Fibroblast of gingiva (primary cell): ENCODE data around the gene RGS11.
"Not testable (repeated sequence)": the region's sequence is repeated elsewhere in the genome, so short reads cannot be mapped to it uniquely, and the experiment has no call there.

Source experiments
- DNase-seq: peaks from one replicate; pipeline ENCODE4 v3.0.0-alpha.2; 2011; ENCODE audit warnings: low read depth

RGS11 gene

GRCh38 chr16:280552-280951, 4.8 kb upstream of the RGS11 start, which contains the start of gene ARHGDIG:
Gene ARHGDIG (plus strand): TSS chr16:280591. CDS start chr16:280681, 90 bp downstream.
- DNase-seq = no peak

DNA sequence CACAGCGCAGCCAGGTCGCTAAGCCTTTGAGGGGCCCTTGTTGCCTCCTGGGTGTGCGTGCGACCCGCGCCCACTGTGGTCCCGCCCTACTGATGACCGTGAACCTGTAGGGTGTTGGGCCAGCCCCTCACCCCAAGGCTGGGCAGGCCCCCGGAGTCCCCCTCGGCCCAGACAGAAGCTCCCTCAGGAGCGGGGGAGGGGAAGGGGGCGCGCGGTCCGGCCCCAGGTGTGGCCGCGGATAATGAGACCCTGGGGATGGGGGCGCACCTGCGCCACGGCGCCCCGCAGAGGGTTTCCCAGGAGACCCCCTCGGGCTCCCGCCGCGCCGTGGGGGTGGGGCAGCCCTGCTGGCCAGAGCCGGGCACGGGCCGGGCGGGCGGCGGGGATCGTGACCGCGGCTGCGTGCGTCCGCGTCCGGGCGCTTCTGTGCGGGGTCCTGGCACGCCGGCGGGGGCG, 4.3 kb upstream of the RGS11 start:
- DNase-seq = no peak

DNA sequence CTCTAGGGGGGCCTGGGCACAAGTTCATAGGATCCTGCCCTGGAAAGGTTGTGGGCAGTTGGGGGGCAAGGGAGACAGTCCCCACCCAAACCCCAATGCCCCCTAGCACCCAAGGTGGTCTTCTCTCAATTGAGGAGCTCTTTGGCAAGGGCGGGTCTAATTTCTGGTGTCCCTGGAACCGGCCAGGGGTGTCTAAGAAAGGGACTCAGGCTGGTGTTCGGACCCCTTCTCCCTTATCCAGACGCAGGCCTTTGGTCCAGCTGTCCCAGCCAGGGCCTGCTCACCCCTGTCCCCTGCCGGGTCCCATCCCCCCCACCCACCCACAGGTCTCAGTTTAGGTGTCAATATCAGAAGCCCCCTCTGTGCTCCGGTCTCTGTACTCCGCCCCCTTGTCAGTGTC, 3.8 kb upstream of the RGS11 start:
- DNase-seq = no peak

DNA sequence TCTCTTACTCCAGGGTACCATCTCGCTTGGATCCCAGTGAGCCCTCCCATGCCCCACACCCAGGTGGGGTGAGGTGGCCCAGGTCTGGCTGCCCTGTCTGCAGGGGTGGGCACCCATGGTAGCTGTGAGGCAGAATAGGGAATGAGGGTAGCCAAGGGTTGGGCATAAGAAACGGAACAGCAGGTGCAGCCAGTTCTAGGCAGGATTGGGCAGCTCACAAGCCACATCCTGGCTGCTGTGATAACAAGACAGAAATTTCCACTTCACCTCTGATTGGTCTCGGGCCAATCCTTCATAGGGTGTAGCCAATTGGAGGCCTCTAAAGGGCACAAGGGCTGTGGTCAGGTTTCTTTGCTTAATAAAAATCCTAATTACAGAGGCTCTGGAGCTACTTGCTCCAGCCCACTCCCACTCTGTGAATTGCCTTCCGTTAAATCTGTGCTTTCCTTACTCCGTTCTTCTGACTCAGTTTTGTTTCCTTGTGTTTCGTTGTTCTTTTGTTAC, 3.2 kb upstream of the RGS11 start:
- DNase-seq = no peak

- DNase-seq = no peak
These were observed 808 bp upstream of the RGS11 start for GRCh38 chr16:276426-277077.

DNA sequence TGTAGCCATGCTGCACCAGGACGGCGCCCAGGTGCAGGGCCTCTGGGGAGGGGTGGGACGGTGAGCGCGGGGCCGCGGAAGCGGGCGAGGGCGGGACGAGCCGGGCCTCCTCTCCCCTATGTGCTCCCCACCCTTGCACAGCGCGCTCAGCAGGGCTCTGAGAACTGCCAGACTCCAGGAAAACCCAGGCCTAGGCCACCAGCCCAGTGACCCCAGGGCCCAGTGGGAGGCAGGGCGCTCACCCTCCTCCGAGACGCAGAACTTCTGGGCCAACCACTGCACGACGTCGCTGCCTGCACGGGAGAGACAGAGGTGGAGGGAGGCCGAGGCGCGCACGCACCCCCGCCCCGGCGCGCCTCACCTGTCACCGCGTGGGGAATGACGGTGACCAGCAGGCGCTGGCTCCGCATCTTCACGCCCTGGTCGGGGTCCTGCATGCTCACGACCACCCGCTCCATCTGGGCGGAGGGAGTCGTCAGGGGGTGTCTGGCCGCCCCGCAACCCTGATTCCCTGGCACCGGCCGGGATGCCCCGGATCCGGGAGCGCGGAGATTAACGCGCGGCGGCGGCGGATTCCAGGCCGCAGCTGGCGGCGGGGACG, 603 bp downstream of the RGS11 start:
- no peak for DNase-seq

DNA sequence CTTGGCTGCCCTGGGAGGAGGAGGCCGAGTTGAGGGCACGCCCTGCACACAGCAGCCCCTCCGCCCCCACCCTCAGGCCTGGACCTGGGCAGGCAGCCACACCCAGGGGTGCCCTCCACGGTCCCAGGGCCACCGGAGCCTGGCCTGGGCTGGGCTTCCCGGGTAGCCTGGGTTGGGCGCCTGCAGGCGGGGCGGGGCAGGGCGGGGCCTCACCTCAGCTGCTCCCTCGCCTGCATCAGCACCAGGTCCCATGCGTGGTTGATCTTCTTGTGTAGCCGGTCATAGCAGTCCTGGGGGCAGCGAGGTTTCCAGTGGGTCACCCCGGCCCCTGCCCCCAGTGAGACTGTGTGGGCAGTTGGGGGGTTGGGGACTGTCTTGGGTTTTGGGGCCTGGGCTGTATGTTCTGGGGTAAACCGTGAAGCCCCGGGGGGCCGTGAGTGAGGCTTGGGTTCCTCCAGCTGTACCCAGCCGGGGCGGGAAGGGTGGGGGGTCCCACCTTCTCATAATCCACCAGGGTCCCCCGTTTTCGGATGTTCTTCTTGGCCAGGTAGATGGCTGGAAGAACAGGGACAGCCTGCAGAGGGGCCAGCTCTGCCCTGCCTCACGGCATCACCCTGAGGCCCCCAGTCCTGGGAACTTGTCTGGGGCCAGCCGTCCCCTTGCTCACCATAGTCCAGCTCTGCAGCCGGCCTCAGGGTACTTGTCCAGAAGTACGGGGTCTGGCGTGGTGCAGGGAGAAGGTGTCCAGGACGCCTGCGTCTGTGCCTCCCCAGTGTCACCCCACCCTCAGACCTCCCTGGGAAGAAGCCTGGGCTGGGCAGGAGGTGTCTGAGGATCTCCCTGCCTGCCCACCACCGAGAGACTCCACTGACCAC, 2.0 kb downstream of the RGS11 start:
- DNase-seq = no peak

DNA sequence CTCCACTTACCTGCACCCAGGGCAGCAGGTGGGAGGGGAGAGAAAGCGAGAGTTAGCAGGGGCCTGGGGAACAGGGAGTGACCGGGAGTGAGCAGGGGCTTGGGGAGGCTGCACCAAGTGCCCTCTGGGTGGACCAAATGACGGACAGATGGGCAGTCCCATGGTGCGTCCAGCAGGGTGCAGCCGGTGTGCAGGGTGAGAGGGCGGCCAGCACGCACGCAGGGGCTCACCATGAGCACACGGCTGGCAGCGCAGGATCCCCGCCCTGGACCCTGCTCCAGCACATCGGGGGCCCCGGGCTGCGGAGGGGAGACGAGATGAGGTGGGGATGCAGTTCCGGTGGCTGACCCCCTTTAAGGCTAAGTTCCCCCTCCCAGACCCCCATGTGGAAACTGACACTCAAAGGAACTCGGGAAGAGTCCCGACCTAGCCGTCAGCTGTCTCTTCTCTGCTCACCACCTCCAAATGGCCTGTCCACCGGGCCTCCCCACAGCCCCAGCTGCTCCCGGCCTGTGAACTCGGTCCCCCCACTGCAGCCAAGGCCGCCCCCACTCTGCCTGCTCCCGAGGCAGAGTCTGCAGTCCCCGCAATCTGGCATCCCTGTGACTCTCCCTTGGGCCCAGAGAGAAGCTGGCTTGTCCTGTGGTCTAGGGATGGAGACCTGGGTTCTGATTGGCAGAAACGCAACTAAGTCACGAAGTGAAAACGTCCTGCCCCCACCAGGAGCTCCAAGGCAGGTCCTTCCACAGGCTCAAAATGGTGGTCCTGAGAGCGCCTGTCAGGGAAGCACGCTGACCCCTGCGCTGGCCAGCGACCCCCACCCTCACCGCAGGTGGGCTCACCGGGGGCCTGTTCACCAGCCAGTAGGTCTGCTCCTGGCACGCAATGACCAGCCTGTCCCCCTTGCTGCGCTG, 2.9 kb downstream of the RGS11 start:
- DNase-seq = no peak

DNA sequence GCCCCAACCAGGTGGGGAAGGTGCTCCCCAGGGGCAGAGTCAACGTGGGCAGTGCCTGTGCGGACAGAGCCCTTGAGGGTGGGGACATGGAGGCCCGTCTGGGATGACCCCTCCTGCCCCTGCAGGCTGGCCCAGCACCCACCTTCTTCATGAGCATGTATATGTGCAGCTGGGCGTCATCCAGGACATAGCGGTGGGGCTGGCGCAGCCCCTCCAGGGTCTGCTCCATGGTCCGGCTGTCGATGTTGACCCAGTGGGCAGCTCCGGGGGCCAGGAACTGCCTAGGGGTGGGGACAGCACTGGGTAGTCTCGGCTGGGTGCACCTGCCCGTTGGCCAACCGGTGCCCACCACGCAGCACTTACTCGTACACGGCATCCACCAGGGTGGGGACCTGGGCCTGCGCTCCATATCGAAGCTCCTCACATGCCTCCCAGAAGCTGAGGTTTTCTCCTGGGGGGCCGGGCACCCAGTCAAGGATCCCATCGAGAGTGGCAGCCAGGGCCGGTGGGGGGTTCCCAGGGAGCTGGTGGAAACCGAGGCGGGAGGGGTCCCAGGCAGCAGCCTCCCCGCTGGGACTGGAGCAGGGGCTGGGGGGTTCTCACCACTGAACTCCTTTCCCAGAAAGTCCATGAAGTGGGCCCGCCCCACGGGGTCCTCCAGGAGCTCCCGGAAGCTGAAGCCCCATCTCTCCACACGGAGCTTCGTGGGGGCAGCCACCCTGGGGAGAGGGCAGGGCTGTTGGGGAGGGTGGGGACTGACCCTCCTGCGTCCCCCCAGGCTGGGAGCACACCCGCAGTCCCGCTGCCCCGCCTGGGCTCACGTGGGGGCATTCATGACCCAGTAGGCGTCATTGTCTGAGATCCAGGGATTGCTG, 5.1 kb downstream of the RGS11 start:
- DNase-seq = no peak

GRCh38 chr16:269061-269796, 6.5 kb downstream of the RGS11 start:
- DNase-seq = no peak

GRCh38 chr16:268141-269053, 7.3 kb downstream of the RGS11 start:
- no peak for DNase-seq

DNA sequence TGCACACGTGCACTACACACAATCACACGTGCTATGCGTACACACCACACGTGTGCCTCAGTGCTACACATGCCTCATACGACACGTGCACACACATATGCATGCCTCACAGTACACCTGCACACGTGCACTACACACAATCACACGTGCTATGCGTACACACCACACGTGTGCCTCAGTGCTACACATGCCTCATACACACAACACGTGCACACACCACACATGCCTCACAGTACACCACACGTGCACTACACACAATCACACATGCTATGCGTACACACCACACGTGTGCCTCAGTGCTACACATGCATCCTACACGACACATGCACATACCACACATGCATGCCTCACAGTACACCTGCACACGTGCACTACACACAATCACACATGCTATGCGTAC, 8.2 kb downstream of the RGS11 start:
- DNase-seq = not testable (repeated sequence)

DNA sequence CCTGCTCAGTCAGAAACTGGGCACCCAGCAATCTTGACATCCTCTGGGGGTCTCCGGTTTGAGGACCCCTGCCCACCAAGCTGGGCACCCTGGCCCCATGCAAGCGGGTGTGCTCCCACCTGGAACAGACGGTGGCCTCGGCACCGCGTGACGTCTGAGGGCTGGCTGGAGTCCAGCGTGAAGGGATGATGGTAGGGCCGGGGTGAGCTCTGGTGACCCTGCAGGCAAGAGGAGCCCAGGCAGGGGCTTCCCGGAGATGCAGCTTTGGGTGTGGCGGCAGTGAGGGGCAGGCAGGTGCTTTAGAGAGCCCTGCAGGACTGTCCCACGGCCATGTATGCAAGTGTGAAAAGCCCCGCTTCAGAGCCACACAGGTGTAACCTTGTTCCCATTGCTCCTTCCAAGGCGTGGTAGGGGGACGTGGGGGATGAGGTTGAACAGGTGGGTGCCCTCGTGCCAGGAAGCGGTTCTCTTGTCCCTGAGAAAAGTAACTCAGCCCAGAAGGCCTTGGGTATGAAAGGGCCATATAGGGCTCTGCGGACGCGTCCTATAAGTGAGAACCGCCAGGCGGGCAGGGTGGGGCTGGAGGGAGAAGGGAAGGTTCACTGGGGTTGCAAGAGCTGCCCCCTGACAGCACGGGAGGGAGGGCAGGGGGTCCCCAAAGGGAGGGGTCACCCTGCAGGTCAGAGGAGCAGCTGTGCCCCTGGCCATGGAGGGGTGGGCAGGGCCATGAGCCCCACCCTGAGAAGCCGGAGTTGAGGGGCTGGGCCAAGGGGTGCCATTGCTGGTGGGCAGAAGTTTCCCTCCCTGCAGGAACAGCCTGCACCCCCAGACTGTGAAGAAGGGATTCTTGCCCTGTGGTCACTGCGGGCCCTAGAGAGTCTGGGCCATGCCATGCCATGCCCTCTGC, 9.2 kb downstream of the RGS11 start:
- DNase-seq = no peak

DNA sequence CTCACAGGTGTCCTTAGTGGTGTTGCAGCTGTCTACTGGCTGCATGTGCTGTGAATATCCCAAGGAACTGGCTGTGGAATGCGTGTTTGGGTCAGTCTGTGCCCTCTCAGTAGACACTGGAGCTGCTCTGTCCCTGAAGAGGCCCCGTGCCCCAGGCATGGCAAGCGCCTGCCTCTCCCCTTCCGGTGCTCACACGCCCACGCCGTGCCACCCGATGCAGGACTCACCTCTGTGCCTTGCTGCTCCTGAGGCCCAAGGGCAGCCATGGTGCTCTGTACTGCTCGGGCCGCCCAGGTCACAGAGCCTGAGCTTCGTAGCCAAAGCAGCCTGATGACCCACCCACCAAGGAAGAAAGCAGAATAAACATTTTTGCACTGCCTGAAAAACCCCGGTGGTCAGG, 10.0 kb downstream of the RGS11 start:
- no peak for DNase-seq

DNA sequence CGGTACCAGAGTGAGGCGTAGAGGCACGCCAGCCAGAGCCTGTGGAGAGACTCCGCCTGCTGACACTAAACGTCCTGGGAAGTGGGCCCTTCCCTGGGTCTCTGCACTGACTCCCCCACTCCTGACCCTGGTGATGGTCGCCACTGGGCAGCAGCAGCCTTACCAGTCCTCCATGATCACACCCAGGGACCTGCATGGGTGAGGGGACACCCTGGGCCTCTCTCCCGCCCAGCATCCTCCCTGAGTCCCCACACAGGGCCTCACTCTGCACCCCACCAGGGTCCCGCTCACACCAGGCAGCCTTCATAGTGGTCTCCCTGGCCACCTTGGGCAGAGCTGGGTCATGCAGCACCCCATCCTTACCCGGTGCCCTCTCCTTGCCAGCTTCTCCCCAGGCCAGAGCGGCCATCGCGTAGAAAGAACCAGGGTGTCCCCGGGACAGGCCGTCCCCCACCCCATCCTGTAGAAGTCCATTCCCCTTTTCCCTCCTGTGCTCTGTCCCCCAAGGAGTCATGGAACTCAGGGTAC, 10.7 kb downstream of the RGS11 start:
- DNase-seq = no peak

- DNase-seq = no peak
These were observed 11.2 kb downstream of the RGS11 start for GRCh38 chr16:264440-264951.

- DNase-seq = no peak
These were observed 11.8 kb downstream of the RGS11 start for GRCh38 chr16:263944-264343.
